Measurements from ENCODE around the gene ZCCHC2. TPM values are rescaled to one million over a fixed set of nuclear protein-coding genes. Genes with fewer than 3 reads are reported as not detected.

ZCCHC2 gene
- total and polyA plus RNA-seq, 9 donors: 6.0 to 9.8 (median 7.6) TPM

DNA sequence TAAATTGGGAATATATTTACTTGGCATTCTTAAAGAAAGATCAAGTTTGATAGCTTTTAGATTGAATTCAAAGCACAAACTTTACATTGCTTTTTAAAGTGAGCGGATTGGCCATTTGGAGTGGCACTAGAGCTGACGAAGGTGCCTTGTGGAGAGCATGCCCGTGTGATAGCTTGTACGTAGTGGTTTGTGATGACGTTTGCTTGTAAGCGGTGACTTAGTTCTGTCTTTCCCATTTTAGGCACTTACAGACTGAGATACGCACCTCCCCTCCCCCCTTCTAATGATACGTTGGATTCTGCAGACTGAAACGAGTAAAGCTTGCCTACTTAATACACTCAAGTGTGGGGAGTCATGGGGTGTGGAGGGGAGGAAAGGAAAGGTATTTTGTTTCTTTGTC, 53.4 kb downstream of the ZCCHC2 start:
- no peak for DNase-seq
- peaks cover 31% of the 10 kb centered on the region for H3K36me3 ChIP-seq (ENCODE audit: control insufficient read depth, insufficient read depth, low read length)
- H3K9me3 ChIP-seq (replicated peaks; ENCODE audit: control insufficient read depth, low read depth, low read length): no peaks in the 10 kb centered on the region
- no peaks in the 10 kb centered on the region for H3K4me1 ChIP-seq (ENCODE audit: control insufficient read depth, insufficient read depth, low read length)
- no CpG with 5 or more reads among the region's 9 CpGs for WGBS (ENCODE audit: insufficient coverage)
- no peak overlapping the region for H3K27ac ChIP-seq (ENCODE audit: low read length)
- no peak overlapping the region for H3K4me3 ChIP-seq (ENCODE audit: low read length)
- no peaks in the 10 kb centered on the region for H3K27me3 ChIP-seq (ENCODE audit: control insufficient read depth, insufficient read depth, low read length)

DNA sequence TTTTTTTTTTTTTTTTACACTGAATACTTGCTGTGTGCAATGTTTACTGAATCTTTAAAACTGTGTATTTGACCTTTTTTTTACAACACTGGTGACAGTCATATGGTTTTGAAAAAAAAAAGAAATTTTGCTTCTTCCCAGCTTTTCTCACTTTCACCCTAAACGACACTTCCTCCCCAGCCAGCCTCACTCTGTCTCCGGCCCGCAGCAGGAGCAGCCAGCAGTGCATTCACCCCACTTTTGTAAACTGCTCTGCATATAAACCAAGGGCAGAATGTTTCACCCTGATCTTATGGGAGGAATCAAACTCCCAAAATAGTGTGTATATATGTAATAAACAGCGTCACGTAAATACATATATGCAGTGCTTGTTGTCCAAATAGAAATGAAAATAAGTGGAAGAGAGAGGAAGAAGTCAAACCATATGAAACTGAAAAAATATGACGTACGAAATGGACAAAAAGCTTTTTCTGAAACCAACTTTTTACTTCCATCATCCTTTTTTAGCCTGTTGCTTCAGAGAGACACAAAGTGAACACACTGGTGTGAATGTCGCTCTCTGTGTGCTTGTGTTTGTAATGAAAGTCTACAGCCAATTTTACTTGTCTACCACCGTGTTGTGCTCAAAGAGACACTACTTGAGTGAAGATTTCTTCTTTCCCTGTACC, 54.2 kb downstream of the ZCCHC2 start:
- no CpG with 5 or more reads among the region's 9 CpGs for WGBS (ENCODE audit: insufficient coverage)
- Histone ChIP-seq H3K4me1 (ENCODE audit: control insufficient read depth, insufficient read depth, low read length) (no peaks in the 10 kb centered on the region), H3K36me3 (ENCODE audit: control insufficient read depth, insufficient read depth, low read length) (peaks cover 28% of the 10 kb centered on the region), H3K27ac (ENCODE audit: low read length) (peak overlapping the region; percentile 29), H3K27me3 (ENCODE audit: control insufficient read depth, insufficient read depth, low read length) (no peaks in the 10 kb centered on the region), H3K9me3 (replicated peaks; ENCODE audit: control insufficient read depth, low read depth, low read length) (no peaks in the 10 kb centered on the region), H3K4me3 (ENCODE audit: low read length) (no peak overlapping the region)
- DNase-seq: peak; percentile 35

DNA sequence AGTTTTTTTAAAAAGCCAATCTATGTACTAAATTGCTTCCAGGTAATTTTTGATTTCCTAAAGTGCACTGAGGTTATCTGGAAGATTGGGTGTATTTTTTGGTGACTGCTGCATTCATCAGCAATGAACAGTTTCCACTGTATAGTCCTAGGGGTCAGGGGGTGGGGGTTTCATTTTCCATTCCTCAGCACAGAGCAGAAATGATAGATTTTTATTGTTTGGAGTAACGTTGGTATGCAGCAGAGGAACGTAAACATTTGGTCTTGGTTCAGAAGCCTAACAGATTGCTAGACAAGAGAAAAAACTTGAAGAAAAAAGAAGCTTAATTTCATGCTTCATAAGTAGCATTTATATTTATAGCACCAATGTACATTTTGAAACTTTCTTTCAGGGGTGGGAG, 54.9 kb downstream of the ZCCHC2 start:
- no peaks in the 10 kb centered on the region for H3K9me3 ChIP-seq (replicated peaks; ENCODE audit: control insufficient read depth, low read depth, low read length)
- no peaks in the 10 kb centered on the region for H3K27me3 ChIP-seq (ENCODE audit: control insufficient read depth, insufficient read depth, low read length)
- no peak overlapping the region for H3K4me3 ChIP-seq (ENCODE audit: low read length)
- H3K36me3 ChIP-seq (ENCODE audit: control insufficient read depth, insufficient read depth, low read length): peaks cover 24% of the 10 kb centered on the region
- no peaks in the 10 kb centered on the region for H3K4me1 ChIP-seq (ENCODE audit: control insufficient read depth, insufficient read depth, low read length)
- no CpG with 5 or more reads among the region's 2 CpGs for WGBS (ENCODE audit: insufficient coverage)
- no peak overlapping the region for H3K27ac ChIP-seq (ENCODE audit: low read length)
- DNase-seq: no peak

DNA sequence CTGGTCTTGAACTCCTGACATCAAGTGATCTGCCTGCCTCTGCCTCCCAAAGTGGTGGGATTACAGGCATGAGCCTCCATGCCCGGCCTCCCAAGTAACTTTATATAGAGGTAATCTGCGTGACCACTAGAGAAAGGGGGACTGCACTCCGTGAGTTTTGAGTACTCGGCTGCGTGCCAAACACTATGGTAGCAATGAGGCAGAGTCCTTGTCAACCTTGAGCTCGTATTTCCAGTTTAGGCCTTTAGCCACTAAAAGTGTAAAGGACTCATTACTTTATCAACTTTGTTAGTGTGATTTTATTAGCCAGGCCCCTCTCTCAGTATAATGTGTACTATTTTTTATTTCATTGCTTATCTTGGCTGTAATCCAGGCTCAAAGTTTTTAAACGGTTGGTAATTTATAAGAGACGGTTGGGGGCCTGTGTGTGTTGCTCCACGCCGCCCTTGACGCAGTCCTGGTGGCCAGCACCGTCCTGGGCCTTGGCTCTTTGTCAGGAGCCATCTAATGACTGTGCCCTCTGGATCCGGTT, 56.2 kb downstream of the ZCCHC2 start:
- no peak for DNase-seq
- Histone ChIP-seq H3K36me3 (ENCODE audit: control insufficient read depth, insufficient read depth, low read length) (peaks cover 23% of the 10 kb centered on the region), H3K4me1 (ENCODE audit: control insufficient read depth, insufficient read depth, low read length) (peaks cover 1% of the 10 kb centered on the region), H3K27me3 (ENCODE audit: control insufficient read depth, insufficient read depth, low read length) (no peaks in the 10 kb centered on the region), H3K9me3 (replicated peaks; ENCODE audit: control insufficient read depth, low read depth, low read length) (no peaks in the 10 kb centered on the region), H3K27ac (ENCODE audit: low read length) (no peak overlapping the region), H3K4me3 (ENCODE audit: low read length) (no peak overlapping the region)
- 76% methylated on average over 8 of the region's 13 CpGs for WGBS (ENCODE audit: insufficient coverage)

DNA sequence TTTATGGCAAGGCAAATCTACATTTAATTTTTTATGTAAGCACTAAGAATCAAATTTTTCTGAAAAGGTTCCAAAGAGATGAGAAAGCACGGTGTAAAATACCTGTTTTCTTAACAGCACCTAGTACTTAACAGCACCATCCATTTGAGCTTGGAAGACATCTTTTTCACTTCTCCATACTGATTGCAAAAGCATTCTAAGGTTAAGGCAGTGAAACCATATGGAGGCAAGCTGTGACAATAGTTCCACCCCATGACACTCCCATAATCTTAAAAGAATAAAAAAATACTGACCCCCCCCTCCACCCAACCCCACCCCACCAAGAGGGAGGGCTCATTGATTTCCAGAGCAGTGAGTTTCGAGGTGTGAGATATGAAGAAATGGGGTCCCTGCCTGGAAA, 60.6 kb downstream of the ZCCHC2 start:
- no peak overlapping the region for H3K4me3 ChIP-seq (ENCODE audit: low read length)
- DNase-seq: no peak
- no peaks in the 10 kb centered on the region for H3K27me3 ChIP-seq (ENCODE audit: control insufficient read depth, insufficient read depth, low read length)
- H3K9me3 ChIP-seq (replicated peaks; ENCODE audit: control insufficient read depth, low read depth, low read length): no peaks in the 10 kb centered on the region
- WGBS (ENCODE audit: insufficient coverage): no CpG with 5 or more reads among the region's 2 CpGs
- H3K27ac ChIP-seq (ENCODE audit: low read length): no peak overlapping the region
- H3K4me1 ChIP-seq (ENCODE audit: control insufficient read depth, insufficient read depth, low read length): peaks cover 7% of the 10 kb centered on the region
- peaks cover 5% of the 10 kb centered on the region for H3K36me3 ChIP-seq (ENCODE audit: control insufficient read depth, insufficient read depth, low read length)

DNA sequence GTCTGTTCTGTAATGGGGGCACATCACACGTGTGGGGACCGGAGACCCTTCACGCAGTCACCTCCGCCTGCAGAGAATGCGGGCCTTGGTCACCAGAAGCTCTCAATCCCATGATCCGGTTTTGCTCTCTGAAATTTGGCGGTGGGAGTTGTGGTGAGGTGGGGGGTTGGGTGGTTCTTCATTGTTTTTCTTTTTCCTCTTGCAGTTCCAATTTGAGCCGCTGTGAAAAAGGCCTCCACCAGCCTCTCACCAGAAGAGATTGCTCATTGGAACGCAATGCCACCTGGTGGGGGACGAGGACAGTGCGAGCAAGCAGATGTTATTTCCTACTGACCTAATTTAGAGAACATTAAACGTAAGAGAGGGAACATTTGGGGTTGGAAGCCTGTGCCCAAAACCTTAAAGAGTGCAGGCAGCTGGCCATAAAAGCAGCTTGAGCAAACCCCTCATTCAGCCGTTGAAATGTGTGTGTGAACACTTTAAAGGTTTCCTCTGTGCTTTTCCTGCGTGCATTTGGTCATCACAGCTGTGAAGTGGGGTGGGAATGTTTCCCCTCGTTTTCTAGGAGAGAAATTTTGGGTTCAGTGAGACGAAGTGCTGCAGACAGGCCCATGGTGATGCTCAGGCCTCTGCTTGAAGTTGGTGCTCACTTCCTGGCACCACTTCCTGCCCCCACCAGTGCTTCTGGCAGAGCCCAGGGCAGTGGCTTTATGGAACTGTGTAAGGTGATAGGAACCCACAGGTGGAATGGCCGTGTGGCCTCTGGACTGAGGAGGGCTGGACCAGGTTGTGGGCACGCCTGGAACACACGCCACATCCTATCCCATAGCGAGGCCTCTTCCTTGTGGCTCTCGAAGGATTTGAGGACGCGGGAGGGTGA, 61.7 kb downstream of the ZCCHC2 start:
- H3K27ac ChIP-seq (ENCODE audit: low read length): no peak overlapping the region
- no peaks in the 10 kb centered on the region for H3K36me3 ChIP-seq (ENCODE audit: control insufficient read depth, insufficient read depth, low read length)
- peaks cover 7% of the 10 kb centered on the region for H3K4me1 ChIP-seq (ENCODE audit: control insufficient read depth, insufficient read depth, low read length)
- peak; percentile 94 for DNase-seq
- H3K9me3 ChIP-seq (replicated peaks; ENCODE audit: control insufficient read depth, low read depth, low read length): no peaks in the 10 kb centered on the region
- no peak overlapping the region for H3K4me3 ChIP-seq (ENCODE audit: low read length)
- no peaks in the 10 kb centered on the region for H3K27me3 ChIP-seq (ENCODE audit: control insufficient read depth, insufficient read depth, low read length)
- 58% methylated on average over 8 of the region's 23 CpGs for WGBS (ENCODE audit: insufficient coverage)

DNA sequence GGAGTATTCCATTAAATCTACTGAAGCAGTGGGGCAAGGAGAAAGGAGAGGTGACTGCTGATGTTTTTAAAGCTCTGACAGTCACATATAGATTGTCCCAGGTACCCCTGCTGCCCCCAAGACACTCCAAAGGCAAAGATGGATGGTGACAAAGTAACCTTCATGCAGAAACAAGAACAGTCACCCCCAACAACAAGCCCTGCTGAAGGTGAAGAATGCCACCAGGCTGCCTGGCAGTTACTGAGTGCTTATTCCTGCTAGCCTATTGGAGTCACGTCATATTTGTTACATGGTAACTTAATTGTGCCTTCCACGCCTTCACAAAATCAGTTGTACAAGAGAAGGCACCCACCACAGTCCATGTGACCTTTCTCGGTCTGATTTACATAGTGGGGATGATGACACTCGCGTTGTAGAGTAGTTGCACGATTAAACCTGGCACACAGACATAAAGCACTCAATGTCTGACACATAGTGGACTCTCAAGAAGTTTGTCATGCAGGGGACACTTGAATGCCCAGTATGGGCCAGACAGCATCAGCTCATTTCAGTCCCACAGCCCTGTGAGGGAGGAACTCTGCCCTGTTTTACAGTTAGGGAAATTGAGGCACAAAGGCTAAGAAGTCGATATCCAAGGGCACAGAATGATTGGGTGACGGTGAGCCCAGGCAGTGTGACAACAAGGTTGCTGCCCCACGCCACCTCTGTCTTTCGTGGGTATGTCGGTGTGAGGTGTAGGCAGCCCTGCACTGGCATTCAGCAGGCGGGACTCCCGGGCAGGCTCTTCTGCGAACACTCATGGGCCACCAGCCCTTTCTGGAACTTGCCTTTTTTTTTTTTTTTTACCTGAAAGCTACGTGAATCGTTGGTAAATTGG, 62.7 kb downstream of the ZCCHC2 start:
- 83% methylated on average over 8 of the region's 16 CpGs for WGBS (ENCODE audit: insufficient coverage)
- no peak overlapping the region for H3K27ac ChIP-seq (ENCODE audit: low read length)
- DNase-seq: no peak
- H3K27me3 ChIP-seq (ENCODE audit: control insufficient read depth, insufficient read depth, low read length): no peaks in the 10 kb centered on the region
- H3K36me3 ChIP-seq (ENCODE audit: control insufficient read depth, insufficient read depth, low read length): no peaks in the 10 kb centered on the region
- no peak overlapping the region for H3K4me3 ChIP-seq (ENCODE audit: low read length)
- H3K9me3 ChIP-seq (replicated peaks; ENCODE audit: control insufficient read depth, low read depth, low read length): no peaks in the 10 kb centered on the region
- H3K4me1 ChIP-seq (ENCODE audit: control insufficient read depth, insufficient read depth, low read length): peaks cover 7% of the 10 kb centered on the region

DNA sequence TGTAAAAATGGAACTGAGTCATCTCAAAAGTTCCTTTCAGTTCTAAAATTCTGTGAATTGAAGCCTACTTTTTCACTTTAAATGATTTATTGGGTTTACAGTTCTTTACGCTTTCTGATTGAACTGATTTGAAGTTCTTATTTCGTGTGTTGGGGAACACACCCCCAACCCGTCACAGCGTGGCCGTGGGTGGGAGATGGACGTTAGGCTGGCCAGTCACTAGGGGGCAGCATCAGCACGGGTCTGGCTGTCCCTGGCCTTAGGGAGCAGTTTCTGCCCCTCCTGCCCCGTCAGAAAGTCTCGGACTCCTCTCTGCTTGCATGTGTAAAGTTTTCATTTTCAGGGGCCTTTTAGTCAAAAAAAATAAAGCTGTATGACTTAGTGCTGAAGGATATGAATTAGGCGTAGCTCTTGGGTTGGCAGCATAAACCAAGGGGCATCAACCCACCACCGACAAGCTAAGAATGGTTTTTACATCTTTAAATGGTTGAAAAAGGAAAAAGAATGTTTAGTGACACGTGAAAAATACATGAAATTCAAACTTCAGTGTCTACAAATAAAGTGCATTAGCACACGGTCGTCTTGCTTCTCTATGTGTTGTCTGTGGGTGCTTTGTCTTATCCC, 63.4 kb downstream of the ZCCHC2 start:
- no peak overlapping the region for H3K4me3 ChIP-seq (ENCODE audit: low read length)
- no peaks in the 10 kb centered on the region for H3K36me3 ChIP-seq (ENCODE audit: control insufficient read depth, insufficient read depth, low read length)
- peak; percentile 68 for DNase-seq
- no peaks in the 10 kb centered on the region for H3K27me3 ChIP-seq (ENCODE audit: control insufficient read depth, insufficient read depth, low read length)
- peaks cover 7% of the 10 kb centered on the region for H3K4me1 ChIP-seq (ENCODE audit: control insufficient read depth, insufficient read depth, low read length)
- 0% methylated on average over 5 of the region's 14 CpGs for WGBS (ENCODE audit: insufficient coverage)
- no peaks in the 10 kb centered on the region for H3K9me3 ChIP-seq (replicated peaks; ENCODE audit: control insufficient read depth, low read depth, low read length)
- no peak overlapping the region for H3K27ac ChIP-seq (ENCODE audit: low read length)

DNA sequence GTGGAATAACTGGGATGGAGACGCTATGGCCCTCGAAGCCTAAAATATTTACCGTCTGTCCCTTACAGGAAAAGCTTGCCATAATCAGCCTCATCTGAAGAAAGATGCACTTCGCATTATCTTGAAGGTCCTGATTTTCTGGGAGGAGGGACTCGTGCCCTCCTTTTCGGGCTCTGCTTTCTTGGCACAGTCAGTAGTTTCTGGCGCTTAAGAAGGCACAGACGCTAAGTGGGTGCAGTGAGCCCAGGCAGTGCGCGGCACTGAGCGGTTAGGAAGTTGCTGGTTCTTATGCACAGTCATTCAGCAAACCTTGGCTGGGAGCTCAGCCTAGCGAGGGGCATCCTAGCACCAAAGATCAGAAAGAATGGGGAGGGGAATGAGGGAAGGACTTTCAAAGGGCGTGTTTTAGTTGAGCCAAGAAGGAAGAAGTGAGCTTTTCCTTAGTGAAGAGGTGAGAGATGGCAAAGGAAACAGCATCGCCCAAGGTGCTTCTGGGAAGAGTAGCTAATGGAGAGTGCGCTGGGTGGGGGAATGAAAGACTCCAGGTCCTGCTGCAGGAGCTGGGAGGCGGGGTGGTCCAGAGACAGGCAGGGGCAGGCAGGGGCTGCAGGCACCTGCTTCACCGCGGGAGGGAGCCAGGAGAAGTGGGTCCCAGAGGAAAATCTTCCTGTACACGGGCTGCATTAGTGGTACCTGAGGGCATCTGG, 64.1 kb downstream of the ZCCHC2 start:
- no peak overlapping the region for H3K27ac ChIP-seq (ENCODE audit: low read length)
- H3K36me3 ChIP-seq (ENCODE audit: control insufficient read depth, insufficient read depth, low read length): no peaks in the 10 kb centered on the region
- no peak overlapping the region for H3K4me3 ChIP-seq (ENCODE audit: low read length)
- no peaks in the 10 kb centered on the region for H3K27me3 ChIP-seq (ENCODE audit: control insufficient read depth, insufficient read depth, low read length)
- H3K4me1 ChIP-seq (ENCODE audit: control insufficient read depth, insufficient read depth, low read length): peaks cover 7% of the 10 kb centered on the region
- DNase-seq: no peak
- H3K9me3 ChIP-seq (replicated peaks; ENCODE audit: control insufficient read depth, low read depth, low read length): no peaks in the 10 kb centered on the region
- WGBS (ENCODE audit: insufficient coverage): 87% methylated on average over 18 of the region's 19 CpGs

All from muscle of leg (tissue), 11 donors.